AG08395 (cell line): ENCODE measurements around the gene WDR18.

Experiments used
- DNase-seq: peaks from one replicate; pipeline ENCODE4 v3.0.0; 2012; ENCODE audit warnings: mixed read lengths, low spot score

The WDR18 gene

GRCh38 chr19:991932-992669, 8.0 kb downstream of the WDR18 start:
- DNase-seq = no peak

DNA sequence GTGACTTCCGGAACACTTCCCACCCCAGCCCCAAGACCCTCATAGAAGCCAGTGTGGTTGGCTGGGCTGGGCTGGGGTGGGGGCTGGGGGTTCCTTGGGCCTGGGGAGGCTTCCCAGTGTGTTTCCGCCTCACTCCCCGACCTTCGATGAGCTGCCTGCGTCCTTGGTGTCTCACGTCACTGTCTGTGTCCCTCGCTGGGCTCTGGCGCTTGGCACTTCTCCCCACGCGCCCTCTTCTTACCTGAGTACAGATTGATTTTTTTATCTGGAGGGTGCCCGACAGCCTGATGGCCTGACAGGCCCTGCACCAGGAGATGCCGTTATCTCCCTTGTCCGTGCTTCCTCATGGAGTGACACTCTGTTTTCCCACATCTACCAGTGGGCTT, 8.5 kb downstream of the WDR18 start:
- no peak for DNase-seq

DNA sequence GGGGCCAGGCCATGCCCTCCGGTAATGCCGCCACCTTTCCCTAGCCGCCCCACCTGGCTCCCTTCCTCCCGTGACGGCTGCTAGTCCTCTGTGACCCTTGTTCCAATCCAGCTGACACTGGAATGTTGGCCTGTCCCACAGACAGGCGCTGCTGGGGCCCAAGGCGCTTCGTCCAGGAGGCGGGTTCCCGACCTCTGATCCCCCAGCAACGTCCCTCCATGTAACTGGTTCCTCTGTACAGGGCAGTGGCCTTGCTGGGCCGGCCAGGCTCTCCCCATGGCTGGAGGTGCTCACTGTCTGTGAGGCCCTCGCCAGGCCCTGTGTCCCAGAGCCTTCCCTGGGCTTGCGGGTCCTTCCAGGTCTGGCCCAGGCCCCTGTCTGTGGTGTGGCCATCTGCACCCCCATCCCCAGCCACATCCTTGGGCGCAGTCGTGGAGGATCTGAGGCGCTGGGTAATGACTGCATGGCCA, 9.3 kb downstream of the WDR18 start:
- DNase-seq = no peak

- DNase-seq = no peak
These were observed 9.8 kb downstream of the WDR18 start for GRCh38 chr19:993831-994393.

- no peak for DNase-seq
These were observed 10.4 kb downstream of the WDR18 start for GRCh38 chr19:994516-994915.

- no peak for DNase-seq
These were observed 11.1 kb downstream of the WDR18 start for GRCh38 chr19:995051-995827.

DNA sequence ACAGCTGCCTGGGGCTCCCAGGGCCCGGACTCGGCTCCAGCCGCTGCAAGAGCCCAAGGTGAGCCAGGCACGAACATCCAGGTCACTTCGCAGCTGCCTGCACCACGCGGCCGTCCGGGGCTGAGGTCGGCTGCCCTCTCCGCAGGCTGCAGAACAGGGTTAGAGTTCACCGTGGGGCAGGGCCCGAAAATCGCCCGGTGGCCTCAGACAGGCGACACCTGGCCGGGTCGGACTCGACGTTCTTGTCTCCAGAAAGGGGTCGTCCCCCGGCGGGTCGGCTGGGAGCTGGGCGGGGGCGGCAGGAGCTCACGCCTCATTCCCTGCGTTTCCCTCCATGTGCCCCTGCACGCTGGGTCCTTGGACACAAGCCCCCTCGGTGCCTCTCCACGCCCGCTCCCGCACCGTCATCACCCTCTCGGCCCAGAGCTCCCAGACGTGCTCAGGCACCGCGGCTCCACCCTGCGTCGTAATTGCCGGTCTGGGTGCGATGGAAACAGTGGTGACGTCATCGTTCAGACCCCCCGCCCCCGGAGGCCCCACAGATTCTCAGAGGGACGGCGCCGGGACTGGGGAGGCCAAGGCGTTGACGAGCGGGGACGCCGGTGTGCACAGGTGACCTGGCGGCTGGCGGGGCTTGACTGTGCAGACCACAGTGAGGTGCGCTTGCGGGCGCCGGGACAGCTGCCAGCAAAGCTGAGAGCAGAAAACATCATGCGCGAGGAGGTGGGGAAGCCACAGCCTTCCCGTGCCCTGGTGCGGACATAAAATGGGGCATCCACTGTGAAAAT, 12.1 kb downstream of the WDR18 start:
- DNase-seq = peak; percentile 58

GRCh38 chr19:998064-998463, 13.9 kb downstream of the WDR18 start:
- DNase-seq = no peak

- no peak for DNase-seq
These were observed 15.2 kb downstream of the WDR18 start for GRCh38 chr19:999379-999719.

- DNase-seq = peak; percentile 79
These were observed 15.9 kb downstream of the WDR18 start, which contains the start of gene GRIN3B for GRCh38 chr19:1000095-1000494. TSS of gene GRIN3B (plus strand) at chr19:1000419. CDS start at chr19:1000438, 19 bp downstream.

GRCh38 chr19:1000591-1001537, 16.7 kb downstream of the WDR18 start:
- no peak for DNase-seq

- peak; percentile 72 for DNase-seq
These were observed 17.5 kb downstream of the WDR18 start for GRCh38 chr19:1001538-1002166.

- DNase-seq = no peak
These were observed 18.5 kb downstream of the WDR18 start for GRCh38 chr19:1002600-1002999.

- DNase-seq = no peak
These were observed 19.1 kb downstream of the WDR18 start for GRCh38 chr19:1003283-1003682.

DNA sequence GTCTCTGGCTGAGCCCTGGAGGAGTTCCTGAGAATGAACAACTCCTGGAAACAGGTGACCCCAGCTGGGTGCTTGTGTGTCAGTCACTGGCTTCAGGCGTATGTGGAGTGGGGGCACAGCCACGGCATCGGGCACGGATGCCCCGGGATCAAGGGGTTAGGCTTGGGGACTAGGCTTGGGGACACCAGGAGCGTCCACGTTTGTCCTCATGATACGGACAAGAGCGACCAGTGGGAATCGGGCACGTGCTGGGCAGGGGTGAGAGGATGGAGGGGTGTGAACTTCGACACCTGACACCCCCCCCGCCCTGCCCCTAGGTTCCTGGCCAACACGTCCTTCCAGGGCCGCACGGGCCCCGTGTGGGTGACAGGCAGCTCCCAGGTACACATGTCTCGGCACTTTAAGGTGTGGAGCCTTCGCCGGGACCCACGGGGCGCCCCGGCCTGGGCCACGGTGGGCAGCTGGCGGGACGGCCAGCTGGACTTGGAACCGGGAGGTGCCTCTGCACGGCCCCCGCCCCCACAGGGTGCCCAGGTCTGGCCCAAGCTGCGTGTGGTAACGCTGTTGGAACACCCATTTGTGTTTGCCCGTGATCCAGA, 20.2 kb downstream of the WDR18 start:
- no peak for DNase-seq

DNA sequence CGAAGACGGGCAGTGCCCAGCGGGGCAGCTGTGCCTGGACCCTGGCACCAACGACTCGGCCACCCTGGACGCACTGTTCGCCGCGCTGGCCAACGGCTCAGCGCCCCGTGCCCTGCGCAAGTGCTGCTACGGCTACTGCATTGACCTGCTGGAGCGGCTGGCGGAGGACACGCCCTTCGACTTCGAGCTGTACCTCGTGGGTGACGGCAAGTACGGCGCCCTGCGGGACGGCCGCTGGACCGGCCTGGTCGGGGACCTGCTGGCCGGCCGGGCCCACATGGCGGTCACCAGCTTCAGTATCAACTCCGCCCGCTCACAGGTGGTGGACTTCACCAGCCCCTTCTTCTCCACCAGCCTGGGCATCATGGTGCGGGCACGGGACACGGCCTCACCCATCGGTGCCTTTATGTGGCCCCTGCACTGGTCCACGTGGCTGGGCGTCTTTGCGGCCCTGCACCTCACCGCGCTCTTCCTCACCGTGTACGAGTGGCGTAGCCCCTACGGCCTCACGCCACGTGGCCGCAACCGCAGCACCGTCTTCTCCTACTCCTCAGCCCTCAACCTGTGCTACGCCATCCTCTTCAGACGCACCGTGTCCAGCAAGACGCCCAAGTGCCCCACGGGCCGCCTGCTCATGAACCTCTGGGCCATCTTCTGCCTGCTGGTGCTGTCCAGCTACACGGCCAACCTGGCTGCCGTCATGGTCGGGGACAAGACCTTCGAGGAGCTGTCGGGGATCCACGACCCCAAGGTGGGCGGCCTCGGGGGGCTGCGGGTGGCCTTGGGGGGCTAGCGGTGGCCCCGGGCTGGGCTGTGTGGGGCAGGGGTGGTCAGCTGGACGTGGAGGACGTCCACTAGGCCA, 20.9 kb downstream of the WDR18 start:
- no peak for DNase-seq

GRCh38 chr19:1006711-1007398, 22.7 kb downstream of the WDR18 start:
- no peak for DNase-seq

GRCh38 chr19:1007399-1008251, 23.5 kb downstream of the WDR18 start:
- DNase-seq = no peak
